Skeletal muscle satellite cell (primary cell): ENCODE results near the gene OBSCN.

Experiments used
- H3K27me3 ChIP-seq: 2 replicates; pipeline ENCODE4 v1.7.0; 2013; ENCODE audit warnings: low read length; ENCODE audit not compliant: control insufficient read depth, insufficient read depth
- H3K36me3 ChIP-seq: 2 replicates; pipeline ENCODE4 v1.7.0; 2013; ENCODE audit warnings: mild to moderate bottlenecking, control low read depth, low read length; ENCODE audit not compliant: insufficient read depth
- H3K4me1 ChIP-seq: 2 replicates; pipeline ENCODE4 v1.7.0; 2013; ENCODE audit warnings: low read length; ENCODE audit not compliant: control insufficient read depth, insufficient read depth
- H3K4me2 ChIP-seq: 2 replicates; pipeline ENCODE4 v1.7.0; 2013; ENCODE audit warnings: mild to moderate bottlenecking, low read length
- H3K4me3 ChIP-seq: 2 replicates; pipeline ENCODE4 v1.7.0; 2013; ENCODE audit warnings: low read length
- H3K9ac ChIP-seq: 2 replicates; pipeline ENCODE4 v1.7.0; 2013; ENCODE audit warnings: mild to moderate bottlenecking, low read depth, low read length, moderate library complexity
- H3K9me3 ChIP-seq: replicated peaks from 2 replicates; pipeline ENCODE4 v1.7.0; 2013; ENCODE audit warnings: mild to moderate bottlenecking, control low read depth, low read length

The OBSCN gene

GRCh38 chr1:228377664-228378089, 169.8 kb downstream of the OBSCN start:
- Histone ChIP-seq H3K9me3 (no peaks in the 10 kb centered on the region), H3K4me1 (peaks cover 29% of the 10 kb centered on the region), H3K4me2 (no peak overlapping the region), H3K27me3 (peaks cover 11% of the 10 kb centered on the region), H3K36me3 (no peaks in the 10 kb centered on the region), H3K9ac (no peak overlapping the region), H3K4me3 (no peak overlapping the region)

- peaks cover 11% of the 10 kb centered on the region for H3K27me3 ChIP-seq
- H3K4me3 ChIP-seq, result peak overlapping the region; percentile 79
- H3K4me1 ChIP-seq, result peaks cover 29% of the 10 kb centered on the region
- H3K9me3 ChIP-seq, result no peaks in the 10 kb centered on the region
- H3K4me2 ChIP-seq, result peak overlapping the region; percentile 99
- no peaks in the 10 kb centered on the region for H3K36me3 ChIP-seq
- peak overlapping the region; percentile 76 for H3K9ac ChIP-seq
These were observed 170.4 kb downstream of the OBSCN start for GRCh38 chr1:228378090-228378872.

GRCh38 chr1:228378873-228379460, 171.1 kb downstream of the OBSCN start:
- peak overlapping the region; percentile 76 for H3K9ac ChIP-seq
- peak overlapping the region; percentile 99 for H3K4me2 ChIP-seq
- peaks cover 11% of the 10 kb centered on the region for H3K27me3 ChIP-seq
- no peaks in the 10 kb centered on the region for H3K36me3 ChIP-seq
- no peaks in the 10 kb centered on the region for H3K9me3 ChIP-seq
- peak overlapping the region; percentile 79 for H3K4me3 ChIP-seq
- H3K4me1 ChIP-seq, result peaks cover 29% of the 10 kb centered on the region

DNA sequence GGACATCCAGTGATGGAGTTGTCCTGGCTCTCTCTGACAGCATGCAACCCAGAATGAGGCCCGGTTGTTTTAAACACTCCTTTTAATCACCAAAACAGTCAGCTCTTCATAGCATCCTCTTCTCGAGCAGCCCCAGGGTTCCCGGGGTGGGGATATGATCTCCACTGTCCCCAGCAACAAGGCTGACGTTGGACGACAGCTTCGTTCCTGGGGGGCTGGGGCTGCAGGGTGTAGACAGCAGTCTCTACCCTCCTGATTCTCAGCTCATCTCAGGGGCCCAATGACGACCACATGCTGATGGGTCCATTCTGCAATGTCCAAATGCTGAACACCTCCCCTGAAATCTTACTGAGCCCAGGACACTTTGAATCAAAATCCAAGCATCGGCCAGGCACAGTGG, 171.8 kb downstream of the OBSCN start:
- H3K36me3 ChIP-seq, result no peaks in the 10 kb centered on the region
- H3K4me1 ChIP-seq, result peaks cover 27% of the 10 kb centered on the region
- peak overlapping the region; percentile 99 for H3K4me2 ChIP-seq
- H3K4me3 ChIP-seq, result no peak overlapping the region
- no peaks in the 10 kb centered on the region for H3K9me3 ChIP-seq
- peaks cover 11% of the 10 kb centered on the region for H3K27me3 ChIP-seq
- peak overlapping the region; percentile 76 for H3K9ac ChIP-seq

DNA sequence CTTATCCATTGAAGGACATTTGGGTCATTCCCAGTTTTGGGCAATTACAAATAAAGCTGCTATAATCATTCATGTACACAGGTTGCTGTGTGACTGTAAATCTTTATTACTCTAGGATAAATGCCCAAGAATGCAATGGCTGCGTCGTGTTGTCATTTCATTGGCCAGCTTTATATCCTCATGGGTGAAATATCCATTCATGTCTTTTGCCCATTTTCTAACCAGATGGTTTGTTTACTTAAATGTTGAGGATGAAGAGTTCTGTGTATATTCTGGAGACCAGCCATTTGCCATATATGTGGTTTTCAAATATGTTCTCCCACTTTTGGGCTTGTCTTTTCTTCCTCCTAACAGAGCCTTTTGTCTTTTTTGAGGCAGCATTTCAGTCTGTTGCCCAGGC, 173.5 kb downstream of the OBSCN start:
- peaks cover 11% of the 10 kb centered on the region for H3K27me3 ChIP-seq
- no peak overlapping the region for H3K4me3 ChIP-seq
- no peaks in the 10 kb centered on the region for H3K9me3 ChIP-seq
- peaks cover 18% of the 10 kb centered on the region for H3K4me1 ChIP-seq
- peak overlapping the region; percentile 33 for H3K4me2 ChIP-seq
- H3K36me3 ChIP-seq, result no peaks in the 10 kb centered on the region
- no peak overlapping the region for H3K9ac ChIP-seq

GRCh38 chr1:228383773-228384172, 175.9 kb downstream of the OBSCN start:
- peaks cover 15% of the 10 kb centered on the region for H3K4me1 ChIP-seq

GRCh38 chr1:228385232-228385631, 177.4 kb downstream of the OBSCN start:
- Histone ChIP-seq H3K27me3 (no peaks in the 10 kb centered on the region), H3K4me1 (peaks cover 9% of the 10 kb centered on the region), H3K36me3 (no peaks in the 10 kb centered on the region), H3K4me3 (no peak overlapping the region), H3K9me3 (no peaks in the 10 kb centered on the region), H3K9ac (no peak overlapping the region), H3K4me2 (no peak overlapping the region)

More at GRCh38 chr1:228383773-228384172, 175.9 kb downstream of the OBSCN start:
- Histone ChIP-seq H3K9me3 (no peaks in the 10 kb centered on the region), H3K9ac (no peak overlapping the region), H3K4me2 (no peak overlapping the region), H3K4me3 (no peak overlapping the region), H3K27me3 (peaks cover 8% of the 10 kb centered on the region), H3K36me3 (no peaks in the 10 kb centered on the region)

- H3K4me1 ChIP-seq, result peaks cover 4% of the 10 kb centered on the region
- H3K4me2 ChIP-seq, result no peak overlapping the region
- no peaks in the 10 kb centered on the region for H3K27me3 ChIP-seq
- H3K36me3 ChIP-seq, result peaks cover 4% of the 10 kb centered on the region
- no peak overlapping the region for H3K4me3 ChIP-seq
- no peak overlapping the region for H3K9ac ChIP-seq
- no peaks in the 10 kb centered on the region for H3K9me3 ChIP-seq
These were observed 179.5 kb downstream of the OBSCN start for GRCh38 chr1:228387321-228387720.

DNA sequence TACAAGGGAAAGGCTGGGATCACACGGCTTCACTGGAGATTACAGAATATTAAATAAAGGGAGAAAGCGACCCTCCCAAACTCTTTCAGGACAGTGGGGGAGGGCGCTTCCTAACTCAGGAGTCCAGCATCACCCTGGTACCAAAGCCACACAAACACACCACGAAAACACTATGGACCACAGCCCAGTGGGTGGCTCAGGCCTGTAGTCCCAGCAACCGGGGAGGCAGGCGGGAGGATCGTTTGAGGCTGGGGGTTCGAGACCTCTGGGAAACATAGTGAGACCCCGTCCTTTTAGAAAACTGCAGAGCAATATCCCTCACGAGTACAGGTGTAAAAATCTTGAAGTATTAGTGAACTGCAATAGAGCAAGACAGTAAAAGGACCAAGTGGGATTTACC, 182.8 kb downstream of the OBSCN start:
- peaks cover 20% of the 10 kb centered on the region for H3K36me3 ChIP-seq
- H3K9ac ChIP-seq, result no peak overlapping the region
- no peak overlapping the region for H3K4me2 ChIP-seq
- H3K9me3 ChIP-seq, result no peaks in the 10 kb centered on the region
- no peak overlapping the region for H3K4me3 ChIP-seq
- peaks cover 18% of the 10 kb centered on the region for H3K4me1 ChIP-seq
- H3K27me3 ChIP-seq, result no peaks in the 10 kb centered on the region

DNA sequence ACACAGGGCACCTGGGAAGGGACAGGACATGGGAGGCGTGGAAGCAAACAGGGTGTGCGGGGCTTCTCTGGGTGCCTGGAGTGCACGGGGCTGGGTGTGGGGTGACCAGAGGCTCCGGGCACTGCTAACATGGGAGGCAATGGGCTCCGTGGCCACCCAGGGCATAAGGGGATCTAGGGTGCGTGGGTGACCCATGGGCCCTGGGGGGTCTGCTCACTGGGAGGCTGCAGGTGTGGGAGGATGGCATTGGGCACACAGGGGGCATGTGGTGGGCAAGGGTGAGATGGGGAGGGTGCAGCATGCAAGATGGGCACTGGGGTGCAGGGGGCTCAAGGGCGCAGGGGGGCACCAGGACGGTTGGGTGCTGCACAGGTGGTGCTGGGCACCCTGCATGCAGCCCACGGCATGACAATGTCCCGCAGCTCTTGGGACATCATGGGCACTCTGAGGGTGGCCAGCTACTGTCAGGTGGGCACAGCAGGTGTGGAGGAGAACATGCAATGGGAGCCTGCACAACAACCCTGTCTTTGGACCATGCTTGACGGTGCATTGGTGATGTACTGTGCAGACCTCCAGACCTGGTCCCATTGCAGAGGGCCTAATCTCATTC, 183.7 kb downstream of the OBSCN start:
- no peaks in the 10 kb centered on the region for H3K9me3 ChIP-seq
- no peak overlapping the region for H3K4me3 ChIP-seq
- no peak overlapping the region for H3K4me2 ChIP-seq
- H3K4me1 ChIP-seq, result peaks cover 18% of the 10 kb centered on the region
- no peak overlapping the region for H3K9ac ChIP-seq
- H3K36me3 ChIP-seq, result peaks cover 29% of the 10 kb centered on the region
- H3K27me3 ChIP-seq, result no peaks in the 10 kb centered on the region

- no peaks in the 10 kb centered on the region for H3K9me3 ChIP-seq
- peaks cover 34% of the 10 kb centered on the region for H3K36me3 ChIP-seq
- H3K27me3 ChIP-seq, result no peaks in the 10 kb centered on the region
- no peak overlapping the region for H3K4me2 ChIP-seq
- peaks cover 18% of the 10 kb centered on the region for H3K4me1 ChIP-seq
- no peak overlapping the region for H3K4me3 ChIP-seq
- no peak overlapping the region for H3K9ac ChIP-seq
These were observed 184.5 kb downstream of the OBSCN start for GRCh38 chr1:228392111-228392936.
